ENCODE data around the gene SPTBN4.

DNA sequence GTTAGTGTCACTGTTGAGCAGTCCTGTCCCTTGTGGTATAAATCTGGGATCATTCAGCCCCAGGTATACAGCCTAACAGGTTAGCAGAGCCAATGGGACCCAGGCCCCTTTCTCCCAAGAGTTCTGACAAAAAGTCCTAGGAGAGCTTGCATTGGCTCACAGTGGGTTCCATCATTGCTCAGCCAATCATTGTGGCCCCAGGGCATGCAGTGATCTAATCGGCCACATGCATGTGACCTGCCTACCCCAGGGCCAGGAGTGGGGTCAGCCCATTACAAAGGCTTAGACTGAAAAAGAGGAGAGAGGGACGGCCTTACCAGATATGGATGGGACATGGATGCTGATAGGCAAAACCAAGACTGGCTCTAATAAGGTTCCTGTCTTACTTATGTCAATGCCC, 41.1 kb downstream of the SPTBN4 start:
- TF ChIP-seq CTCF (IDR thresholded peaks at IDR 0.05) (no peak), POLR2AphosphoS5 (IDR thresholded peaks at IDR 0.05) (no peak), POLR2A (IDR thresholded peaks at IDR 0.05) (no peak)

Measured in gastroesophageal sphincter (tissue), 3 donors.